GM18519 (cell line): ENCODE data around the gene PTPRF.

ENCODE experiments used
- ATAC-seq: cut with Tn5 transposase; IDR thresholded peaks from one replicate; pipeline ENCODE4 v1.9.1; 2021; ENCODE audit warnings: mild to moderate bottlenecking, moderate library complexity; ENCODE audit not compliant: unreplicated experiment, low FRiP score

PTPRF gene

GRCh38 chr1:43572538-43572937, 41.9 kb downstream of the PTPRF start:
- no peak for ATAC-seq

DNA sequence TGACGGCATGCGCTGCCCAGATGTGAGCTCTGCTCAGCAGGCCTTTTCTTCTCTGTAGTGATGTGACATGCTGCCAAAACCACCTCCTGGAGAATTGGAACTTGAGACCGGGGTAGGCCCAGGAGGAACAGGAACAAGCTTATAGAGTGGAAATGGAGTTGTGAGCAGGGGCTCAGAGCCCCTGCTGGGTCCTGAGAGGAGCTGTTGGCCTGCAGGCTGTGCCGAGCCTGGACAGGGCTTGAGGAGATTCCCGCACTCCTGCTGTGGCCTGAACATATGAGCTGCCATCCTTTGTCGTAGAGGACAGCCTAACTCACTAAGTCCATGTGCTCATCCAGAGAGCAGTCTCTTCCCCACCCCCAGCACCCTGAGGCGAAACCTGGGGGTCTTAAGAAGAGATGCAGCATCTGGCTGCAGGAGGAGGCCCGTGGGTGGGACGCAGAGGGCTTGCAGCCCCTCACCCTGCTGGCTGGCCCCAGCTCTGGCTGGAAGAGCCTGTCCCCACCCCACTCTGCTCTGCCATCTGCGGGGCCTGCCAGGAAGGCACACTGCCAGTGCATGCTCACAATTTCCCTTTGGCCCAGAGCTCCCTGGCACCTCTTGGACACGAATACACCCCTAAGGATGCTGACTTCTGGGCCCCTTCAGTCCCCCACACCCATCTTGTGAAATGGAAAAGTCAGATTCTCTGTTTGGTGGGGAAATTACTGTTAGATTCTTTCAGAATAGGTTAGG, 42.5 kb downstream of the PTPRF start:
- ATAC-seq: no peak

- no peak for ATAC-seq
Observed at GRCh38 chr1:43576521-43576920, 45.8 kb downstream of the PTPRF start.

GRCh38 chr1:43577655-43578542, 47.2 kb downstream of the PTPRF start:
- no peak for ATAC-seq

DNA sequence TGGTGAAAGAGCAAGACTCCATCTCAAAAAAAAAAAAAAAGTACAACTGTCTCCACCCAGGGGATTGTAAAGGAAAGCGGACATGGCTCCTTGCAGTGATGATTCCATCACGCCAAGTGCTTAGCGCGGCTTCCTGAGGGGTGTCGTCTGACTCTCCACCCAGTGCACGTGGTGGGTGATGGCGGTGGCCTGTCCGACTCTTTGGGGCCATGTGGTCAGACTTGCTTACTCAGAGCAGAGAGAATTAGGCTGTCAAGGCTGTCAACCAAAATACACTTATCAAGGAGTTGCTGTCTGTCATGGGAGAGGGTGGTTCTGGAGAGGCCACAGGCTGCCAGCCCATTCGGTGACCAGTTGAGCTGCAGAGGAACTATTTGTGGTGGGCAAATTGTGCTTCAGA, 49.4 kb downstream of the PTPRF start:
- ATAC-seq: no peak

GRCh38 chr1:43582162-43582566, 51.5 kb downstream of the PTPRF start:
- ATAC-seq: no peak

DNA sequence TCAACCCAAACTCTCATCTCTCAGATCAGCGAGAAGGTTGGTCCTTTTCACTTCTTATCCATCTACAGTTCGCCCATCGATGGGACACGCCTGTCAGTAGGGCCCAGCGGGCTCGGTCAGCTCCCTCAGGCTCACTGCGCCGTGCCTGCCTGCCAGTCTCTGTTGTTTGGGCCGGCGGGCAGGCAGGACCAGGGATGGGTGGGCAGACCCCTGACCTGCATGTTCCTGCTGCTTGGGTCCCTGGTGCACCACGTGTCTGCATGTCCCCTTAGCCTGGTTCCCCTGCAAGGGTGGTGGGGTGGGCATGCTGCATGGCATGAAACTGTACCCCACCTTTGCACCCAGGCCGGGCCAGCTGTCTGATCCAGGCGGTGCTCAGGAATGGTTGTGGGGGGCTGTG, 52.4 kb downstream of the PTPRF start:
- ATAC-seq: no peak

DNA sequence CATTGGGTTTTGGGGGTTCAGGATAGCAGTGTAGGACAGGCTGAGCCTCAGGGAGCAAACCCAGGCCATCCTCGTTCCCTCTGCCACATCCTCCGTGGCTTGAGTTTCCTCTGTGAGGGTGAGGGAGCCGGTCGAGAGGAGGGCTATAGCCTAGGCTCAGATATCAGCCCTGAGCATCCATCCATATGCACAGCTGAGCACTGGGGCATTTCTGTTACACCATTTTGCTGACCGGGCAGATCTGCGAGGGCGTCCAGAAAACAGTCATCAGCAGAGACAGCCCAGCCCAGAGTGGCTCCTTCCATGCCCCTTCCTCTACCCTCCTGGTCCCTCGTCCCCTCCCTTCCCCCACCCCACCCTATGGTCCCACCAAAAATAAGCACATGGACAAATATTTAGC, 53.5 kb downstream of the PTPRF start:
- ATAC-seq: no peak

GRCh38 chr1:43585557-43585956, 54.9 kb downstream of the PTPRF start:
- no peak for ATAC-seq

- no peak for ATAC-seq
Observed at GRCh38 chr1:43586136-43586731, 55.6 kb downstream of the PTPRF start.

GRCh38 chr1:43587001-43587400, 56.3 kb downstream of the PTPRF start:
- ATAC-seq: no peak

- ATAC-seq: no peak
Observed at GRCh38 chr1:43587594-43587993, 56.9 kb downstream of the PTPRF start.

- no peak for ATAC-seq
Observed at GRCh38 chr1:43588592-43588991, 57.9 kb downstream of the PTPRF start.

GRCh38 chr1:43590388-43590925, 59.8 kb downstream of the PTPRF start:
- no peak for ATAC-seq

- no peak for ATAC-seq
Observed at GRCh38 chr1:43591181-43591580, 60.5 kb downstream of the PTPRF start.

GRCh38 chr1:43592051-43592665, 61.5 kb downstream of the PTPRF start:
- no peak for ATAC-seq

GRCh38 chr1:43592974-43593683, 62.4 kb downstream of the PTPRF start:
- ATAC-seq: no peak

GRCh38 chr1:43596579-43596978, 65.9 kb downstream of the PTPRF start:
- no peak for ATAC-seq

DNA sequence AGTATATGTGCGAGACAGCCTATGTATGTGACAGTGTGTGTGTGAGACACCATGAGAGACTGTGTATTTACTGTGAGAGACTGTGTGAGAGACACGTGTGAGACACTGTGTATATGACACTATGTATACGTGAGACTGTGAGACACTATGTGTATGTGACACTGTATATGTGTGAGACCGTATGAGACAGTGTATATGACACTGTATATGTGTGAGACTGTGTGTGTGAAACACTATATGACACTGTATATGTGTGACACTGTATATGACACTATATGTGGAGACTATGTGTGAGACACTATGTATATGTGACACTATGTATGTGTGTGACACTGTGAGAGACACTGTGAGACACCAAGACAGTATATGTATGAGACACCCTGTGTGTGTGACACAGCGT, 66.3 kb downstream of the PTPRF start:
- no peak for ATAC-seq

DNA sequence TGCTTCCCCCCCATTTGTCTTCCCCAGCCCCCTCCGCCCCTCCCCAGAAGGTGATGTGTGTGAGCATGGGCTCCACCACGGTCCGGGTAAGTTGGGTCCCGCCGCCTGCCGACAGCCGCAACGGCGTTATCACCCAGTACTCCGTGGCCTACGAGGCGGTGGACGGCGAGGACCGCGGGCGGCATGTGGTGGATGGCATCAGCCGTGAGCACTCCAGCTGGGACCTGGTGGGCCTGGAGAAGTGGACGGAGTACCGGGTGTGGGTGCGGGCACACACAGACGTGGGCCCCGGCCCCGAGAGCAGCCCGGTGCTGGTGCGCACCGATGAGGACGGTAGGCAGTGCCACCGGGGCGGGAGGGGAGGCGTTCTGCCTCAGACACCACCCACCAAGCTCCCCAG, 67.0 kb downstream of the PTPRF start:
- ATAC-seq: no peak
